HepG2 (cell line): ENCODE results near the gene TNPO3. TPM values are rescaled to one million over a fixed set of nuclear protein-coding genes. Genes with fewer than 3 reads are reported as not detected.

Experiments
- DZIP1 ChIP-seq: sonication (generic); formaldehyde crosslinking; IDR thresholded peaks from 2 replicates; pipeline ENCODE4 v1.5.0; 2020; ENCODE audit warnings: mild to moderate bottlenecking, missing genetic modification reagents
- FUBP1 ChIP-seq: sonication (generic); formaldehyde crosslinking; IDR thresholded peaks from 2 replicates; pipeline ENCODE4 v1.5.1; 2020; ENCODE audit warnings: missing genetic modification reagents, mild to moderate bottlenecking, borderline replicate concordance
- KIAA2018 ChIP-seq: sonication (generic); formaldehyde crosslinking; IDR thresholded peaks from 2 replicates; pipeline ENCODE4 v1.5.0; 2020; ENCODE audit warnings: mild to moderate bottlenecking, missing genetic modification reagents, borderline replicate concordance
- MYC ChIP-seq: sonication (generic); formaldehyde crosslinking; IDR thresholded peaks from 2 replicates; pipeline ENCODE4 v1.9.0; 2021; ENCODE audit warnings: missing genetic modification reagents, borderline replicate concordance
- NBN ChIP-seq: fragments of 450-650 bp; conservative IDR thresholded peaks from 2 replicates; pipeline ENCODE4 v1.6.1; 2017
- POGZ ChIP-seq: sonication (generic); formaldehyde crosslinking; IDR thresholded peaks from 2 replicates; pipeline ENCODE4 v1.4.0; 2020; ENCODE audit warnings: mild to moderate bottlenecking, missing genetic modification reagents
- THAP11 ChIP-seq: IDR thresholded peaks from 2 replicates; pipeline ENCODE4 v1.6.1; 2016; ENCODE audit warnings: missing biosample characterization, missing genetic modification reagents
- ZFX ChIP-seq: sonication (generic); formaldehyde crosslinking; IDR thresholded peaks from 2 replicates; pipeline ENCODE4 v1.4.0; 2020; ENCODE audit warnings: mild to moderate bottlenecking, low read depth, missing genetic modification reagents, moderate library complexity
- ZNF460 ChIP-seq: sonication (generic); formaldehyde crosslinking; IDR thresholded peaks from 2 replicates; pipeline ENCODE4 v1.5.1; 2020; ENCODE audit warnings: missing genetic modification reagents, mild to moderate bottlenecking, borderline replicate concordance
- ZNF773 ChIP-seq: sonication (generic); formaldehyde crosslinking; IDR thresholded peaks from 2 replicates; pipeline ENCODE4 v1.4.0; 2020; ENCODE audit warnings: missing genetic modification reagents, borderline replicate concordance
- ZNF878 ChIP-seq: sonication (generic); formaldehyde crosslinking; IDR thresholded peaks from 2 replicates; pipeline ENCODE4 v1.8.1; 2023; ENCODE audit warnings: mild to moderate bottlenecking, missing genetic modification reagents, moderate library complexity
- polyA plus RNA-seq, 8 experiments: library from polyadenylated mRNA; depleted of rRNA in 3 of 8; stranded (reverse) in 7 of 8; unstranded in 1 of 8; fragments of >200 nt; fragmentation: Illumina TruSeq in 4 of 8; extraction: Trizol in 4 of 8; gene quantifications; 2 replicates each; pipeline versions ENCODE4 v1.2.1 to v1.2.3, GENCODE V29; 2011 to 2016; ENCODE audit warnings: low read depth in 4 of 8, missing spikeins in 1 of 8, mixed read lengths in 1 of 8; ENCODE audit not compliant: insufficient read depth in 1 of 8
- total RNA-seq, 5 experiments: library from RNA; depleted of rRNA; stranded (reverse); fragments of >200 nt; fragmentation: Illumina TruSeq; extraction: Trizol; gene quantifications; 2 replicates each; pipeline ENCODE4 v1.2.3, GENCODE V29; 2016; ENCODE audit warnings: low read depth in 1 of 5

Gene TNPO3
- total and polyA plus RNA-seq, 2 of the 13 experiments (the other 11 are each of a cell fraction or from before 2014, with no cell fraction given), result 23.8 to 44.6 TPM

- TF ChIP-seq DZIP1 (CRISPR knock-in tag) (no peak), KIAA2018 (0 out of 2 replicates have a peak, but pooled peaks have one; percentile 52), ZFX (CRISPR knock-in tag) (peak; percentile 85), THAP11 (CRISPR knock-in tag) (peak; percentile 91), POGZ (CRISPR knock-in tag) (0 out of 2 replicates have a peak, but pooled peaks have one; percentile 62), ZNF878 (CRISPR knock-in tag) (no peak), MYC (CRISPR knock-in tag) (peak; percentile 59), ZNF460 (CRISPR knock-in tag) (no peak), ZNF773 (CRISPR knock-in tag) (no peak), FUBP1 (no peak), NBN (no peak)
Measured at GRCh38 chr7:129054438-129055293, at the start of gene TNPO3 (continued).
